Measurements from ENCODE around the gene TTC39A. TPM values are rescaled to one million over a fixed set of nuclear protein-coding genes. Genes with fewer than 3 reads are reported as not detected.

Gene TTC39A
- total RNA-seq, 4 donors from 2014 or later, result 0.40 to 9.6 (median 0.70) TPM

DNA sequence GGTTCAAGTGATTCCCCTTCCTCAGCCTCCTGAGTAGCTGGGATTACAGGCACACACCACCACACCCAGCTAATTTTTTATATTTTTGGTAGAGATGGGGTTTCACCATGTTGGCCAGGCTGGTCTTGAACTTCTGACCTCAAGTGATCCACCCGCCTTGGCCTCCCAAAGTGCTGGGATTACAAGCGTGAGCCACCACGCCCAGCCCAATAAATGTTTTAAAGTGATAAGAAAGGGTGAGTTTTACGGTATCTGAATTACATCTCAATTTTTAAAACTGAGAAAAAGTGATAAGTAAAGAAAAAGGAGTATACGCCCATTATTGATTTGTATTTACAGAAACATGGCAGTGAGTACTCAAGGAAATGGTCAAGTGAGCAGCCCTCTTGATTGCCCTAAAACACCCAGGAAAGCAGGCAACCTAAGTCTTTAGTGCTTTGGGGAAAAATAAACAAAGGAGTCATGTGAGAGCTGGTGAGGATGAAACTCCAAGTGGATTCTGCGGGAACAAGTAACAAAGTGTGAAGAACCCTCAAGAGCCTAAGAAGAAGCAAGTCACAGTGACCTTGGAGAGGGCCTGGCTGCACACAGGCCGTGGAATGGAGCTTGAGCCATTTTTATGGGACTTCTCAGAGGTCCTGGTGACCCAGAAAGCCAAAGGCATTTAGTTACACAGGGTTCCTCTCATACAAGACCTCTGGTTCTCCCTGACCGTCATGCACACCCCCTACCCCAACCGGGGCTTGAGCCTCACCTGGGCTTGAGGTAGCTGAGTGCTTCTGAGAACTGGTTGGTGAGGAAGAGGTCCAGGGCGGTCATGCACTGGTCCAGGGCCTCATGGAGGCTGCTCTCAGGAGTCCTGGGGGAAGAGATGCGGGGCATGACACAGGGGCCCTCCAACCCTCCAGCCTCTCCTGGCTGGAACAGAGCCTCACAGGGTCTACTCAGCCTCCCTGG lies 9.1 kb downstream of the TTC39A start:
- H3K27me3 ChIP-seq, result peaks cover 6% of the 10 kb centered on the region
- no peak overlapping the region for H3K27ac ChIP-seq
- TF ChIP-seq EP300 (IDR thresholded peaks at IDR 0.05) (no peak), CTCF (IDR thresholded peaks at IDR 0.05) (no peak), POLR2AphosphoS5 (IDR thresholded peaks at IDR 0.05) (no peak), POLR2A (IDR thresholded peaks at IDR 0.05) (no peak)
- 86 to 100% methylated on average over 4 to 6 of the region's 11 CpGs for WGBS, 2 donors (ENCODE audit: low coverage in 1 of 2)
- H3K9me3 ChIP-seq, result no peaks in the 10 kb centered on the region
- no peaks in the 10 kb centered on the region for H3K4me1 ChIP-seq
- no peaks in the 10 kb centered on the region for H3K36me3 ChIP-seq
- no peak overlapping the region for H3K4me3 ChIP-seq
- ATAC-seq, result no peak

- TF ChIP-seq POLR2A (IDR thresholded peaks at IDR 0.05) (no peak), EP300 (IDR thresholded peaks at IDR 0.05) (no peak), POLR2AphosphoS5 (IDR thresholded peaks at IDR 0.05) (no peak), CTCF (IDR thresholded peaks at IDR 0.05) (no peak)
- H3K36me3 ChIP-seq, result no peaks in the 10 kb centered on the region
- no peak overlapping the region for H3K27ac ChIP-seq
- WGBS, 2 donors (ENCODE audit: low coverage in 1 of 2), result 74 to 100% methylated on average over 1 to 5 of the region's 7 CpGs
- H3K4me3 ChIP-seq, result no peak overlapping the region
- H3K9me3 ChIP-seq, result no peaks in the 10 kb centered on the region
- H3K27me3 ChIP-seq, result peaks cover 6% of the 10 kb centered on the region
- ATAC-seq, result no peak
- H3K4me1 ChIP-seq, result peaks cover 0 to 10% (median 0%) of the 10 kb centered on the region in 3 donors
Observed at GRCh38 chr1:51317798-51318197, 12.6 kb downstream of the TTC39A start.

DNA sequence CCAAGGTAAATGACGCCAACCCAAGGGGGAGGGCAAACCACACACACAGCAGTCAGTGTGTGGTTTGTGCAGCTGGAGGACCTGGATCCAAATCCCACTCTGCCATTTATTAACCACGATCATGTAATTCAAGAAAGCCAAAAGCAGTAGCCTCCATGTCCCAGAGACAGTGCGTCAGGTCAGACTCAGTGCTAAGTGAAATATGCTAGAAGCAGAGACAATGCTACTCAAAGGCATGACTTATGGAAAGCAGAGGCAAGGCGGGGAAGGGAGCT lies 13.6 kb downstream of the TTC39A start:
- Histone ChIP-seq H3K9me3 (no peaks in the 10 kb centered on the region), H3K27ac (no peak overlapping the region), H3K4me1 (peaks cover 0 to 10% (median 0%) of the 10 kb centered on the region in 3 donors), H3K4me3 (no peak overlapping the region), H3K27me3 (peaks cover 4% of the 10 kb centered on the region), H3K36me3 (no peaks in the 10 kb centered on the region)
- TF ChIP-seq POLR2AphosphoS5 (IDR thresholded peaks at IDR 0.05) (no peak), CTCF (IDR thresholded peaks at IDR 0.05) (no peak), EP300 (IDR thresholded peaks at IDR 0.05) (no peak)
- 88% methylated on average over 1 to 2 of the region's 4 CpGs for WGBS, 2 donors (ENCODE audit: low coverage in 1 of 2)
- ATAC-seq, result no peak

GRCh38 chr1:51316113-51316845 lies 14.1 kb downstream of the TTC39A start:
- WGBS, 2 donors (ENCODE audit: low coverage in 1 of 2), result 0 to 80% methylated on average over 1 of the region's 9 CpGs
- Histone ChIP-seq H3K4me1 (peaks cover 0 to 10% (median 0%) of the 10 kb centered on the region in 3 donors), H3K9me3 (no peaks in the 10 kb centered on the region), H3K4me3 (no peak overlapping the region), H3K27me3 (no peaks in the 10 kb centered on the region), H3K27ac (no peak overlapping the region), H3K36me3 (no peaks in the 10 kb centered on the region)
- no peak for ATAC-seq
- TF ChIP-seq CTCF (IDR thresholded peaks at IDR 0.05), result no peak
- no peak for TF ChIP-seq POLR2A (IDR thresholded peaks at IDR 0.05)
- TF ChIP-seq POLR2AphosphoS5 (IDR thresholded peaks at IDR 0.05), result no peak

Measured in gastroesophageal sphincter (tissue), 4 donors.